Umbilical cord (tissue), 2 donors: Measurements from ENCODE around the gene ADIPOR1. TPM values are rescaled to one million over a fixed set of nuclear protein-coding genes. Genes with fewer than 3 reads are reported as not detected.
"Not testable (repeated sequence)": the region's sequence is repeated elsewhere in the genome, so short reads cannot be mapped to it uniquely, and the experiment has no call there.

Source experiments
- DNase-seq: peaks from one replicate; pipeline ENCODE4 v3.0.0-alpha.2; 2015; ENCODE audit warnings: low spot score
- total RNA-seq: library from RNA; depleted of rRNA; stranded (reverse); fragments of >200 nt; gene quantifications from one replicate; pipeline ENCODE4 v1.2.3, GENCODE V29; 2014; ENCODE audit warnings: low replicate concordance; ENCODE audit not compliant: insufficient read depth

The ADIPOR1 gene, protein sequence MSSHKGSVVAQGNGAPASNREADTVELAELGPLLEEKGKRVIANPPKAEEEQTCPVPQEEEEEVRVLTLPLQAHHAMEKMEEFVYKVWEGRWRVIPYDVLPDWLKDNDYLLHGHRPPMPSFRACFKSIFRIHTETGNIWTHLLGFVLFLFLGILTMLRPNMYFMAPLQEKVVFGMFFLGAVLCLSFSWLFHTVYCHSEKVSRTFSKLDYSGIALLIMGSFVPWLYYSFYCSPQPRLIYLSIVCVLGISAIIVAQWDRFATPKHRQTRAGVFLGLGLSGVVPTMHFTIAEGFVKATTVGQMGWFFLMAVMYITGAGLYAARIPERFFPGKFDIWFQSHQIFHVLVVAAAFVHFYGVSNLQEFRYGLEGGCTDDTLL
- total RNA-seq, result 90.8 TPM

DNA sequence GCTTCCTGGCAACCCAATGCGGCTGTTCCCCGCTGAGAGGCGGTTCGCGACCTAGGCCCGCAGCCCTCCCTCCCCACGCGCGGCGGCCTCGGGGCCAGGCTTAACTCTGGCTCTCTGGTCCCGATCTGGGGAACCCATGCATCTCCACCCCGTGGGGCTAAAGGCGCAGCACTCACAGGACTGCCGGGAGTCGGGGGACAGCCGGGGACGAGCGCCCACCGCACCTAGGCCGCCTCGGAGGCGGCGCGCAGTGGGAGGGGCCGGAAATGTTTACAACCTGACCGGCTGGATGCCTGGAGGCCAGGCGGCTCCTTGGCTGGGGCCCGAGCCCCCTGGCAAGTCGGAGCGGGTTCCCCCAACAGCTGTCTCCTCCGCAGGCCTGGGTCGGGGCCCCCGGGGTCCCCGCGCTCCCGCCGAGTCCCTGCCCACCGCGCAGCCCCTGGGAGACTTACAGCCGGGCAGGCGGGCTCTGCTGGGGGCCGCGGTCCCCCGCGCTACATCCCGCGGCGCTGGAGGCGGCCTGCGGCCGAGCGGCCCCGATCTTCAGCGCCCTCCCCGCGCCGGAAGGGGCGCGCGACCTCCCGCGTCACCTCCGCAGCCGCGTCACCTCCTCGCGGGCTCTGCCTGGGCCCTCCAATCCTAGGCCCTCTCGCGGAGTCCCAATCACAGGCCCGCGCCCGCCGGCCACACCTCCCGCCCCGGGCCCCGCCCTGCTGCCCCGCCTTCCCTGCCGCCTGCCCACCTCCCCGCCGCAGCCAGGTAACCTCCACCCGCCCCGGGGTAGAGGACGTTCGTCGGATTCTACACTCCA, at the start of gene ADIPOR1:
TSS of gene ADIPOR1 (minus strand) at position 580 of the 811 bp plus-strand sequence. CDS start 7,242 bp downstream, outside the sequence.
- DNase-seq, result peak; percentile 92

DNA sequence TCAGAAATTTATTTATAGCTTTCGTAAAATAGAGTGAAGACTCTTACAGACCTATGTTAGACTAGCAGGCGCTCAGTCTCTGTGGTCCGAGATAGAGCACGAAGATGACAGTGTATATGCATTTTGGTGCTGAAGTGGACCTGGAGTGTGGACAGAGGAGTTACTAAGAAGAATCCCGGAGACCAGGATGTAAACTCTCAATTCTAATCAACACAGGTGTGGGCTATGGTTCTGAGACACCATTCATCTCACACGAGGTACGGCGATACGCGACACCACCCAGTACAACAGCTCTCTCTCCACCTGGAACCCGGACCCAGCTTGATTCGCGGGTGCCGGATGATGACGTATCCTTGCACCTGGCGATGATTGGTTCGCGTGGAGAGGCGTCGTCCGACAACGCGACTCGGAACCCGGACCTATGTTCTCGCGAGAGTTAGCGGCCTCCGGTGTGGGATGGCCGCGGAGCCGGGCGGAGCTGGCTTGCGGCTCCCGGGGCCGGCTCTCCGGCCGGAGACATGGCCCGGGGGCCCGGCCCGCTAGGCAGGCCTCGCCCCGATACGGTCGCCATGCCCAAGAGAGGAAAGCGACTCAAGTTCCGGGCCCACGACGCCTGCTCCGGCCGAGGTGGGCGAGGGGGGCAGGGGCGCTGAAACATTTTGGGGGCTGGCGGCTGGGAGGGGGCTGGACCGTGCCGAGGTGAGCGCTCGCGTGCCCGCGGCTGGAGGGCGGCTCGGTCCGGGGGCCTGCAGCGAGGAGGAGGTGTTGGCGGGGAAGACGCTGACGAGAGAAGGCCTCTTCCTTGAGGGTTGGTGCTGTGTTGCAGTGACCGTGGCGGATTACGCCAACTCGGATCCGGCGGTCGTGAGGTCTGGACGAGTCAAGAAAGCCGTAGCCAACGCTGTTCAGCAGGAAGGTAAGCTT, 49.1 kb upstream of the ADIPOR1 start, which contains the start of gene TMEM183A:
TSS of gene TMEM183A (plus strand) at position 427 of the 924 bp plus-strand sequence. CDS start at position 519, 92 bp downstream.
- DNase-seq, result peak; percentile 98

DNA sequence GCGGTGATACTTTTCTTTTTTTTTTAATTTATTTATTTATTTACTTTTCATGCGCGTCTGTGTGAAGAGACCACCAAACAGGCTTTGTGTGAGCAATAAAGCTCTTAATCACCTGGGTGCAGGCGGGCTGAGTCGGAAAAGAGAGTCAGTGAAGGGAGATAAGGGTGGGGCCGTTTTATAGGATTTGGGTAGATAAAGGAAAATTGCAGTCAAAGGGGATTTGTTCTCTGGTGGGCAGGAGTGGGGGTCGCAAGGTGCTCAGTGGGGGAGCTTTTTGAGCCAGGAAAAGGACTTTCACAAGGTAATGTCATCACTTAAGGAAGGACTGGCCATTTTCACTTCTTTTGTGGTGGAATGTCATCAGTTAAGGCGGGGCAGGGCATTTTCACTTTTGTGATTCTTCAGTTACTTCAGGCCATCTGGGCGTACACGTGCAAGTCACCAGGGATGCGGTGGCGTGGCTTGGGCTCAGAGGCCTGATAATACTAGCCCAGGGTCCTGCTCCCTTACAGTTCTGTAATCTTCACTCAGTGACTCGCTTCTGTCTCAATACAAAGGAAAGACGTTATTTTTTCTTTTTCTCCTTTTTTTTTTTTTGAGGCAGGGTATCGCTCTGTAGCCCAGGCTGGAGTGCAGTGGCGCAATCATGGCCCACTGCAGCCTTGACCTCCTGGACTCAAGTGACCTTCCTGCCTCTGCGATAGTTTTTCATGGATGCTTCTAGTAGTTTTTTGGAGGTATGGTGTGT, 47.5 kb upstream of the ADIPOR1 start:
- not testable (repeated sequence) for DNase-seq

- DNase-seq, result no peak
These were observed 44.8 kb upstream of the ADIPOR1 start for GRCh38 chr1:203002951-203003350.

DNA sequence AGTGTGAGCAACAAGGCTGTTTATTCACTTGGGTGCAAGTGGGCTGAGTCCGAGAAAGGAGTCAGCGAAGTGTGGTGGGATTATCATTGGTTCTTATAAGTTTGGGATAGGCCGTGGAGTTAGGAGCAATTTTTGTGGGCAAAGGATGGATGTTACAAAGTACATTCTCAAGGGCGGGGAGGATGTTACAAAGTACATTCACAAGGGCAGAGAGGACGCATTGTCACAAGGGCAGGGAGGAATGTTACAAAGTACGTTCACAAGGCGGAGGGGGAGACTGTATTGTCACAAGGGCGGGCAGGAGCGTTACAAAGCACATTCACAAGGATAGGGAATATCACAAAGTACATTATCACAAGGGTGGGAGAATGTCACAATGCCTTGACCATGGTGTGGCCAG, 43.9 kb upstream of the ADIPOR1 start:
- no peak for DNase-seq

- DNase-seq, result no peak
These were observed 42.3 kb upstream of the ADIPOR1 start for GRCh38 chr1:203000217-203000944.

GRCh38 chr1:202998836-202999750, 41.0 kb upstream of the ADIPOR1 start:
- DNase-seq, result peak; percentile 59

GRCh38 chr1:202994756-202995155, 36.6 kb upstream of the ADIPOR1 start:
- no peak for DNase-seq

DNA sequence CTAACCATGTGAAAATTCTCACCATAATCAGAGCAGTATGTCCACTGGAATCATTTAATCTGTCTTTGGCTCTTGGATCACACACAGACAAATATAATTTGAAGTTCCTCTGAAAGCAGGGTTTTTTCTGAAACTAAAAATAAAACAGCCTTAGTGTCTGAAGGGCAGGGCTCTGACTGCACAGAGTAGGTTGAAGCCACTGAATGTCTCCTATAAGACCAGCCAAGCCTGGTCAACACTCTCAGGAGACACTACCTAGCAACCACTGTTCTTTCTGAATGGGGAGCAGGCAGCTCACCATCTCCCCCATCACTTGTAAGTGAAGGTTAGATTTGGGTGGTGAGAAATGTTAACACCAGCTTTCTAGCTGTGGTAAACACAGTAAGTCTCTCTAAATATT, 33.0 kb upstream of the ADIPOR1 start:
- no peak for DNase-seq

DNA sequence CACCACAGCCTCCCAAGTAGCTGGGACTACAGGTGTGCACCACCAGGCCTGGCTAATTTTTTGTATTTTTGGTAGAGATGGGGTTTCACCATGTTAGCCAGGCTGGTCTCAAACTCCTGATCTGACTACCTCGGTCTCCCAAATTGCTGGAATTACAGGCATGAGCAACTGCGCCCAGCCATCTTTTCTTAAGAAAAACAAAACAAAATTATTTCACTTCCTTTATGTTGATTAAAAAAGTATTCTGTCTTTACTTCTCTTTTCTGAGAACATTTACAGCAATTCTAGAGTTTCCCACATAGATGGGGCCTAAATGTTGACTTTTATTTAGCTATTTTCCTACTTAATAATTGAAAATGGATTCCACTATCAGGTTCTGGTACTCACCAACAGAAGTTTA, 31.8 kb upstream of the ADIPOR1 start:
- DNase-seq, result no peak

DNA sequence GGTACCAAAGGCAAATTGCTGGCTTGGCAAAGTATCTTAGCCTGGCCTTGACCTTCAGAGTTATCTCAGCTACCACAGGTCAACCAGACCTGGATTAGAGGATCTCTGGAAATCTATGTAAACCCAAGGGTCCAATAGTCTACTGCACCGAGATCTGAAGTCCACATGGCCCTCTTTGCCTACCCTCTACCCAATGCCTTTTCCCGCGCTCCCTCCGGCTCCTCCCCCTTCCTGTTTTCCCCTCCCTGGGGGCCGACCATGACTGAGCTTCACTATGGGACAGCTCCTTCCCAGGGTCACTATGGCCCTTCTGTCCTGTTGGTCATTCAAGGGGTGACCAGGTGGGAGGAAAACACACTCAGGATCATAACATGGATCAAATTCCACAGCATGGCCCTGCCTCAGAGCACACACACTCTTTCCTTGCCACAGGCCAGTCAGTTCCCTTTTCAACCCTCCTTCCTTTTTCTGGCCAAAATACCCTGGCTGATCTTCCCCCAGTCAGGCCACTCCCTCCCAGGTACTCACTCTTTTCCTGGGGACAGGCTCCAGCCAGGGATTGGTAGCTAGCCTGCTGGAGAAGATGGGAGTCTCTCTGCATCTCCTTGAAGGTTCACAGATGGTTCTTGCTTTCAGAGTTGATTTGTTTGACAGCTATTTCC, 29.9 kb upstream of the ADIPOR1 start:
- no peak for DNase-seq

- DNase-seq, result no peak
These were observed 29.1 kb upstream of the ADIPOR1 start for GRCh38 chr1:202987255-202987654.

DNA sequence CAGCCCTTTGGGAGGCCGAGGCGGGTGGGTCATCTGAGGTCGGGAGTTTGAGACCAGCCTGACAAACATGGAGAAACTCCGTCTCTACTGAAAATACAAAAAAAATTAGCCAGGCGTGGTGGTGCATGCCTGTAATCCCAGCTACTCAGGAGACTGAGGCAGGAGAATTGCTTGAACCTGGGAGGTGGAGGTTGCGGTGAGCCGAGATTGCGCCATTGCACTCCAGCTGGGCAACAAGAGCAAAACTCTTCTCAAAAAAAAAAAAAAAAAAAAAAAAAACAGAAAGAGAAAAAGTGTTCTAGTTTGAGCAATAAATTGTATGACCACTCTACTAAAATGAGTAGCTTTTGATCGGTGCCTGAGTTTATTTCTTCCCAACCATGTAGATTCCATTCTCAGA, 28.0 kb upstream of the ADIPOR1 start:
- not testable (repeated sequence) for DNase-seq

- DNase-seq, result no peak
These were observed 24.8 kb upstream of the ADIPOR1 start for GRCh38 chr1:202982715-202983430.

DNA sequence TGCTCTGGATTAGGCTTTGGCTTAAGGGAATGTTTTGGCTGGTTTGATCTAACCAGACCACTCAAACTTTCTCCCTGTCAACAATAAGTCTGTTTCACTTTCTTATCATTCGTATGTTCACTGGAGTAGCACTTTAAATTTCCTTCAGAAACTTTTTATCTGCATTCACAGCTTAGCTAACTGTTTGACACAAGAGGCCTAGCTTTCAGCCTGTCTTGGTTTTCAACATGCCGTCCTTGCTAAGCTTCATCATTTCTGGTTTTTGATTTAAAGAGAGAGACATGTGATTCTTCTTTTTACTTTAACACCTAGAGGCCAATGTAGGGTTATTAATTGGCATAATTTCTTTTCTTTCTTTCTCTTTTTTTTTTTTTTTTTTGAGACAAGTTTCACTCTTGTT, 23.8 kb upstream of the ADIPOR1 start:
- DNase-seq, result no peak

DNA sequence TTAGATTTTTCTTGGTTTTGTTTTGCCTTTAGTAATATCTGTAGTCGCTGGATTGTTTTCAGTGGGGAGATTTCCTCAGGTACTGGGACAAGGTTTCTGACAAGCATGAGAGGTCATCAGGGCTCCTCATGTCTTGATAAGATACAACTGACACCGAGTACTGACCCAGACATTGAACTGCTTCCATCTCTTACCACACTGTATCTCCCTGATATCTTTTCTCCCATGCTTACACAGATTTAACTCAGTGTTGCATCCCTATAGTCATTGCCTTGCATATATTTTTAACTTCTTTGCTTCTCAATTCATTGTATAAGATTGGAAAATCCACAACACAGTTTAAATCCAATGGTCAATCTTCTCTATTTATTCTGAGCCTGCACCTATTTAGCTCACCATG, 21.3 kb upstream of the ADIPOR1 start:
- no peak for DNase-seq

GRCh38 chr1:202976633-202977032, 18.5 kb upstream of the ADIPOR1 start:
- no peak for DNase-seq

DNA sequence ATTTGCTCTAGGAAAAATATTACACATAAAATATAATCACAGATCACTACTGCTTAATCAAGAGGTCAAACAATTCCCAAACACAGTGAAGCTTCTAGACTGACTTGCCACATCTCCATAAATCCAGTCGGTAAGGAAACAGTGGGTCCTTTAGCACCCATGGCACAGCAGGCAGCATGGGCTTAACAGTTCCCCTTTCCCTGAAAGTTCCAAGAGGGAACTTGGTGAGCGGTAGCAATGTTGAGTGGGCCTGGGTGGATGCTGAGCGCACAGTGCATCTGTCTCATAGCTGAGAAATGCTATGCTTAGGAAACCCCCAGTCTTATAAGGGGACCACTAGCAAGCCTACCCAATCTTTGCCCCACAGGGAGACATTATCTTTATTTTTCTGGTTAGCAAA, 16.7 kb upstream of the ADIPOR1 start:
- no peak for DNase-seq
